Fibroblast of skin of right biceps (primary cell): ENCODE data around the gene BIVM.

ENCODE experiments used
- DNase-seq: peaks from one replicate; pipeline ENCODE4 v3.0.0-alpha.2; 2013

BIVM gene

GRCh38 chr13:102845630-102846260, 46.8 kb downstream of the BIVM start, which contains the start of gene ERCC5:
TSS of gene ERCC5 (plus strand) at chr13:102846032. CDS start at chr13:102846267, 235 bp downstream.
- peak; percentile 97 for DNase-seq

GRCh38 chr13:102846261-102847015, 47.5 kb downstream of the BIVM start:
- peak; percentile 30 for DNase-seq

- peak; percentile 28 for DNase-seq
Measured at GRCh38 chr13:102847272-102848234, 48.6 kb downstream of the BIVM start.

- no peak for DNase-seq
Measured at GRCh38 chr13:102848956-102849355, 50.0 kb downstream of the BIVM start.

- DNase-seq = no peak
Measured at GRCh38 chr13:102852556-102852955, 53.6 kb downstream of the BIVM start.

- DNase-seq = no peak
Measured at GRCh38 chr13:102854675-102855074, 55.8 kb downstream of the BIVM start.

GRCh38 chr13:102856557-102856956, 57.6 kb downstream of the BIVM start:
- DNase-seq = no peak

GRCh38 chr13:102862624-102863210, 63.8 kb downstream of the BIVM start:
- DNase-seq = peak; percentile 32

- no peak for DNase-seq
Measured at GRCh38 chr13:102863590-102863989, 64.7 kb downstream of the BIVM start.

- DNase-seq = peak; percentile 45
Measured at GRCh38 chr13:102868366-102868936, 69.5 kb downstream of the BIVM start.

- DNase-seq = no peak
Measured at GRCh38 chr13:102869948-102870676, 71.2 kb downstream of the BIVM start.

GRCh38 chr13:102870677-102871415, 71.9 kb downstream of the BIVM start:
- peak; percentile 66 for DNase-seq

- no peak for DNase-seq
Measured at GRCh38 chr13:102872131-102872530, 73.2 kb downstream of the BIVM start.

GRCh38 chr13:102872531-102872930, 73.6 kb downstream of the BIVM start:
- no peak for DNase-seq

GRCh38 chr13:102873653-102874052, 74.7 kb downstream of the BIVM start:
- no peak for DNase-seq

GRCh38 chr13:102875256-102875655, 76.3 kb downstream of the BIVM start:
- no peak for DNase-seq

GRCh38 chr13:102877303-102877702, 78.4 kb downstream of the BIVM start:
- DNase-seq = peak; percentile 38

- DNase-seq = peak; percentile 76
Measured at GRCh38 chr13:102878481-102878880, 79.6 kb downstream of the BIVM start.

GRCh38 chr13:102879793-102880499, 81.0 kb downstream of the BIVM start:
- no peak for DNase-seq
